GM10266 (cell line): ENCODE measurements around the gene TCERG1L.

ENCODE experiments used
- DNase-seq: peaks from one replicate; pipeline ENCODE4 v3.0.0; 2012; ENCODE audit errors: extremely low spot score
- TF ChIP-seq, protein P1 (sequence below): IDR thresholded peaks from 2 replicates; pipeline ENCODE4 v1.5.1; 2012; ENCODE audit warnings: mild to moderate bottlenecking, low read depth; ENCODE audit not compliant: control insufficient read depth, insufficient read depth; ENCODE audit errors: missing control alignments

The TCERG1L gene

DNA sequence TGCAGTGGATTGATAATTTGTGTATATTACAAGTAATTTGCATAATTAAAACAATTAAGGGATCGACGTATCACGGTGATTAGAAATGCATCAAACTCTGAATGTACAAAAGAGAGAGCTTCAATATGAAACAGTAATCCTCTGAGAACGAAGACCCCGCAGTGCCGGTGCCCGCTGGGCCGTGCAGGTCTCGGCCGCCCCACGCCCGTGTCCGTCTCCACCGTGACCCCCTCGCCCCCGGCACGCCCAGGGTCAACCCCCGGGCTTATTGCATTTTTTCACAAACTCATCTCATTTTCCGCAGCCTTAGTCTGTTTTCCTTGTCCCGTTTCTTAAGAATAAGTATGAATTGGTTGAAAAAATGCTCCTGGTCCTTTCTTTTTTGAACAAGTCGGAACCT is 218.6 kb downstream of the TCERG1L start:
- no peak for DNase-seq
- TF ChIP-seq, protein P1, sequence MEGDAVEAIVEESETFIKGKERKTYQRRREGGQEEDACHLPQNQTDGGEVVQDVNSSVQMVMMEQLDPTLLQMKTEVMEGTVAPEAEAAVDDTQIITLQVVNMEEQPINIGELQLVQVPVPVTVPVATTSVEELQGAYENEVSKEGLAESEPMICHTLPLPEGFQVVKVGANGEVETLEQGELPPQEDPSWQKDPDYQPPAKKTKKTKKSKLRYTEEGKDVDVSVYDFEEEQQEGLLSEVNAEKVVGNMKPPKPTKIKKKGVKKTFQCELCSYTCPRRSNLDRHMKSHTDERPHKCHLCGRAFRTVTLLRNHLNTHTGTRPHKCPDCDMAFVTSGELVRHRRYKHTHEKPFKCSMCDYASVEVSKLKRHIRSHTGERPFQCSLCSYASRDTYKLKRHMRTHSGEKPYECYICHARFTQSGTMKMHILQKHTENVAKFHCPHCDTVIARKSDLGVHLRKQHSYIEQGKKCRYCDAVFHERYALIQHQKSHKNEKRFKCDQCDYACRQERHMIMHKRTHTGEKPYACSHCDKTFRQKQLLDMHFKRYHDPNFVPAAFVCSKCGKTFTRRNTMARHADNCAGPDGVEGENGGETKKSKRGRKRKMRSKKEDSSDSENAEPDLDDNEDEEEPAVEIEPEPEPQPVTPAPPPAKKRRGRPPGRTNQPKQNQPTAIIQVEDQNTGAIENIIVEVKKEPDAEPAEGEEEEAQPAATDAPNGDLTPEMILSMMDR: no peak

DNA sequence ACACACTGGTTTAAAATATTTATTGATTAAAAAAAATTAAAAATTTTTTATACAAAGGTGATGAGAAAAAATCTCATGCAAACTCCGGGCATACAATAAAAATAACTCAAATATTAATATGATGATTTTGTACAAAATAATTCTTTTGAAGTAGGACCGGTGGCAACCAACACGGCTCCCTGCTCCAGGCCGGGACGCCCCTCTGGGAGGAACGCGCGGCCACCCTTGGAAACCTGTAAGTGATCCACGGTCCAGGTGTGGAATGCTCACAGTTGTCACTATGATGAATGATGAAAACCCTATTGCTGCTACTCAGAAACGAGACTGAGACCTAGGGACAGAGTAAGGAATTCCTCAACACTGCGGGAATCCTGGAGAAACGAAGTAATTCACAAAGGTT is 219.1 kb downstream of the TCERG1L start:
- TF ChIP-seq, protein P1: no peak
- no peak for DNase-seq

DNA sequence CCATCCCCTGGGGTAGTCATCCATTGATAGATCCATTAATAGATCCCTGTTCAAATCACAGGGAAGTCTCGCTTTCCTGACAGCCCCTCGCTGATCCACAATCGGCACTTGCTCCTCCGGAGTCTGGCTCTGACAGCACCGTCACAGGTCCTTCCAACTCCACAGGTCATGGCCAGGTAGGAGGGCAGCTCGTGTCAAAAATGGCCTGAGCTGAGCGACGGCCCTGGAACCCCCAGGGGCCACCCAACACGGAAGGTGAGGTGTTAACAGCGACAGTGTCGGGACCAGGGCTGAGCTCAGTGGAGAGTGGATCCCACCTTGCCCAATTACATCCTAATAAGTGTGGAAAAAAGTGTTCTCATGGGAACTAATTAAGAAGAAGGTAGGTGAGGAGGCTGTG is 219.8 kb downstream of the TCERG1L start:
- no peak for DNase-seq
- TF ChIP-seq, protein P1: no peak

DNA sequence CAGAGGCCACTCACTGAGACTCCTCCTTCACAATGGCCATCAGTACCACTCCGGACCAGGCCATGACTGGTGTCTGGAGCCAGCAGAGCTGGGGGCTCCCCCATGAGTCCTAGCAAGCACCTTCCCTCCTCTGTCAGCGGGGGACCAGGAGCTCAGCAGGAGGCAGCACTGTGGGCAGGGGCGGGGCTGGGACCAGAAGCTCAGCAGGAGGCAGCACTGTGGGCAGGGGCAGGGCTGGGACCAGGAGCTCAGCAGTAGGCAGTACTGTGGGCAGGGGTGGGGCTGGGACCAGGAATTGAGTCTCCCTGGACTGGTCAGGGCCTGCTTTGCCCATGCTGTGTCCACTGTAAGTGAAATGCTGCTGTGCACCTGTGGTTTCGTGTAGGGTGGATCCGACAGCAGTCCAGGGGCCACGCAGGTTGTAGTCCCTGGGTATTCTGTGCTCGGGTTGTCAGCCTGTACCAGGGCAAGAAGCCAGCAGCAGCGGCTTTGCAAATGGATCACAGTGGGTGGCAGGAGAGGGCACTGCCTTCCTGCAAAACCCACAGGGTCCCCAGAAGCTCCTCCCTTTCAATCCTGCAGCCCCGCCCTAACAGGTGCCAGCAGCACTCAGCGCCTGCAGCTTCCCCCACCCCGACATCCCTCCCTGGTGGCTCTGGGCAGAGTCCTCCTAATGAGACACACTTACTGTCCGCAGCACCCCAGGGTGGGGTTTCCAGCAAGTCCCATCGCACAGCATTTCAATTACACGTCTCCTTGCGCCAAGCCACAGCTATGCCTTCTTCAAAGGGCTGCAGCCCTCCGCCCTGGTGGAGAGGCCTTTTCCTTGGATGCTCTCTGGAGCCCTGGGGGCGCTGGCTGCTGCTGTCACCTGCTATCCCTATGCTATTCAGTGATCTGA is 220.5 kb downstream of the TCERG1L start:
- TF ChIP-seq, protein P1: no peak
- no peak for DNase-seq

DNA sequence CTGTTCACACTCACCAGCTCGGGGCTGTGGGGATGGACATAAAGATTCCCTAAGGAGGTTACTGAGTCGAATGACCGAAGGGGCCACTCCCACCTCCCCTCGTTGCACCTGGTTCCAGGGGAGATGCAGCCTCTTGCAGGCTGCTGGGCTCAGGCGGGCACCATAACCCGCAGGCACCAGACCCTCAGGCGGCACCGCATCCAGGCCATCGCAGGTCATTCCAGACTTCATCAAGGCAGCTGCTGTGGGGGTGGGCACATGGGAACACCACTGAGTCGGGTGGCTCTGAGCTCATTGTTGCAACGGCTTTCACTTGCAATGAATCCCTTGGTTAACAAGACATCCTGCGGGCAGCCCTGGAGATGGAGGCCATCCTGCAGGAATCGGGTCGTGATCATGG is 221.7 kb downstream of the TCERG1L start:
- TF ChIP-seq, protein P1: no peak
- DNase-seq: no peak

DNA sequence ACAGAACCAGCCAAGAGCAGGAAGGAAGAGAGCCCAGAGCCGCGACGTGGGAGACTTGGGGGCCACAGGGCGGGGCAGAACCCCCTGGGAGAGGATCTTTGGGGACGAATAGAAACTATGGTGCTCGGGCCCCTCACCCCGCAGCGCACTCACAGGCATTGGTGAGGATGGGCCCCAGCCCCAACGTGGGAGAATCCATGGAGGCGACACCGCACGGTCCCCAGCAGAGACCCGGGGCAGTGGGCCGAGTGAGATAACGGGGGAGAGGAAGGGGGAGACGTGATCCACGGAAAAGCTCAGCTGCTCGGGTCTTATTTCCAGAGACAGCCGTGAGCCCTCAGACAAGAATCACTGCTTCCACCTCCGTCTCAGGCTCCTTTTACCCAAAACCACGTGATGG is 222.4 kb downstream of the TCERG1L start:
- no peak for DNase-seq
- TF ChIP-seq, protein P1: no peak

DNA sequence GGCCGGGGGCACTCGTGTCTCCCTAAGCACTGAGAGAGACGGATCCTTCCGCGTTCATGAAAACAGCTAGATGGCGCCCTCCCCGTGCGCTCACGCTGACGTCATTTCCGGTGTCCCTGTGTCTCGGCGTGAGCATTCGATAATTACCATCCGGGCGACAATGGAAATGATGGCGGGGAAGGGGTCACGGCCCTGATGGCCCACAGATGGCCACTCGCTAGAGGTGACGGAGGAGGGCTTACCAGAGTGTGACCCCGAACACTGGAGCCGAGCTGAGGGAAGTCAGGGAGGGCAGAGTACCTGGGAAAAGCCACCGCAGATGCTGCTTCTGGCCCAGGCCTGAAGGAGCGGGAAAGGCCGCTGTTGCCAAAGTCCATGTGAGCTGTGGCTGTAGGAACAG is 222.9 kb downstream of the TCERG1L start:
- TF ChIP-seq, protein P1: no peak
- no peak for DNase-seq
